Right lobe of liver (tissue), 4 donors: Measurements from ENCODE around the gene RFX3.

Source experiments
- CTCF ChIP-seq, 4 donors: fragments of 200-600 bp in 3 of 4; fragments of 450-650 bp in 1 of 4; IDR thresholded peaks; one replicate each; pipeline versions ENCODE4 v1.5.1 to v1.8.0; 2016 to 2022; ENCODE audit warnings: antibody characterized with exemption in 4 of 4, mild to moderate bottlenecking in 2 of 4
- POLR2A ChIP-seq: fragments of 450-650 bp; IDR thresholded peaks from one replicate; pipeline ENCODE4 v1.6.1; 2017; ENCODE audit warnings: antibody characterized with exemption, mild to moderate bottlenecking
- donor health status: DM: no; HTN: no; CAD: no.
- donor health status: DM: no; HTN: no; CAD: no.
- donor health status: DM: no; HTN: yes; CAD: no.

GRCh38 chr9:3431890-3432289 is 93.9 kb downstream of the RFX3 start:
- TF ChIP-seq CTCF (IDR thresholded peaks at IDR 0.05) (no peak), POLR2A (no peak)
